ENCODE data around the gene HSD11B1L.

Gene HSD11B1L

GRCh38 chr19:5666921-5667610 lies 13.8 kb upstream of the HSD11B1L start:
- DNase-seq (ENCODE audit: low read depth in 3 of 3) = no peak

DNA sequence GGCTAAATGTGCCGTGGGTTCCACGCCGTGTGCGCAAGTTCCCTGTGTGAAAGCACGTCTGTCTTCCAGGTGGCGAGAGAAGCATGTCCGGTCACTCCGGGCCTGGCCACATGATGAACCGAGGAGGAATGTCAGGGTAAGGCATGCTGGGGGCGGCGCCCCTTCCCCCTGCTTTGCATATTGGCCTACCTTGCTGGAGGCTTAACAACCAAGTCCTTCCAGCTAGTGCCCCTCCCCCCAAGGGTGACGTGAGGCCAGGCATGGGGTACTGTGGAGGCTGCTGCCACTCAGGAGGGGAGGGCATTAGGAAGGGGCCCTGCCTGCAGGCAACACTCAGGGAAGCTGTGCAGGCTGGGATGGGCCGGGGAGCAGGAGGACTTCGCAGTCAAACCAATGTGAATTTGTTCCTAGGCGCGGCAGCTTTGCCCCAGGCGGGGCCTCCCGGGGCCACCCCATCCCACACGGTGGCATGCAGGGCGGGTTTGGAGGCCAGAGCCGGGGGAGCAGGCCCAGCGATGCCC lies 13.0 kb upstream of the HSD11B1L start:
- no peak for DNase-seq (ENCODE audit: low read depth in 3 of 3)

DNA sequence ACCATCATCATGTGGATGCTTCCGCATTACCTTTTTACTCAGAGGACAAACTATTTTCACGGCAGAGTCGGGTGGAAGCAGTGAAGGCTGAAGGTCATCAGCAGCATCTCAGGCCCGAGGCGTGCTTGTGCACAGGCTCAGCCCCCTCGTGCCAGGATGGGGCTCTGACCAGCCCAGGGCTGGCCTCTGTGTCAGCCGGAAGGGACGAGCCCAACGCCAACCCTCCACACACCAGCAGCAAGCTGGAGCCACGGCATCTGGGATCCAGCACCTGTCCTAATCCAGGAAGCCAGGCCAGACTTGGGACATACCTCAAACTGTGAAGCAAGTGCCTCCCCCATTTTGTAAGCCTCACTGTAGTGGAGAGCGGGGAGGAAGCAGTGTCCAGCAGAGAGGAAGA lies 11.6 kb upstream of the HSD11B1L start:
- DNase-seq (ENCODE audit: low read depth in 3 of 3) = no peak

GRCh38 chr19:5671600-5671999 lies 9.2 kb upstream of the HSD11B1L start:
- no peak for DNase-seq (ENCODE audit: low read depth in 3 of 3)

DNA sequence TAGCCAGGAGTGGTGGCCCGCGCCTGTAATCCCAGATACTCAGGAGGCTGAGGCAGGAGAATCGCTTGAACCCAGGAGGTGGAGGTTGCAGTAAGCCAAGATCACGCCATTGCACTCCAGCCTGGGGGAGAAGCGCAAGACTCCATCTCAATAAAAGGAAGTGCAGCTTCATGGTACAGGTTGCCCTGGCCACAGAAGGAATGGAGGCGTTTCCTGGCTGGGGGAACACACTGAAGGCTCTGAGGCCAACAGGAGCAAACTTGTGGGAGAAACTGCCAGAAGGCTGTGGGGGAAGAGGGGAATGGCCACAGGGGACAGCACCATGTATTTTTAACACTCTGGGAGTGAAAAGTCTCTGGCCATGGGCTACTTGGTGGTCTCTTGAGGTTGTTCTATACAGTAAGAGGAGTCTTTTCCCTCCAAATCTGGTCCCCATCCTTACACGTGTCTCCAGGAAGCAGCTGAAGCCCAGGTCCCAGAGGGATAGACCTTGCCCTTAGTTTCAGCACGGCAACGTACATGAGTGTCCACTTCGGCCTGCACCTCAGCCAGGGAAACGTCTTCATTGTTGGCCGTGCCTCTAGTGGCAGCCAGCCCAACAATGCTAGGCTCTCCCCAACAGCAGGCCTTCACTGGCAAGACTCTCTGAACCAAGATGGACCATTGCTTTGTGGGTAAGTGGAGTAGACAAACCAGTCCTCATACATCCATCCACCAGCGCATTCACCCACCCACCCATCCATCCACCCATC lies 7.9 kb upstream of the HSD11B1L start:
- no peak for DNase-seq (ENCODE audit: low read depth in 3 of 3)

GRCh38 chr19:5673752-5674151 lies 7.1 kb upstream of the HSD11B1L start:
- DNase-seq (ENCODE audit: low read depth in 3 of 3) = no peak

- no peak for DNase-seq (ENCODE audit: low read depth in 3 of 3)
These were observed 6.1 kb upstream of the HSD11B1L start for GRCh38 chr19:5674714-5675113.

- no peak for DNase-seq (ENCODE audit: low read depth in 3 of 3)
These were observed 4.6 kb upstream of the HSD11B1L start for GRCh38 chr19:5676105-5676771.

DNA sequence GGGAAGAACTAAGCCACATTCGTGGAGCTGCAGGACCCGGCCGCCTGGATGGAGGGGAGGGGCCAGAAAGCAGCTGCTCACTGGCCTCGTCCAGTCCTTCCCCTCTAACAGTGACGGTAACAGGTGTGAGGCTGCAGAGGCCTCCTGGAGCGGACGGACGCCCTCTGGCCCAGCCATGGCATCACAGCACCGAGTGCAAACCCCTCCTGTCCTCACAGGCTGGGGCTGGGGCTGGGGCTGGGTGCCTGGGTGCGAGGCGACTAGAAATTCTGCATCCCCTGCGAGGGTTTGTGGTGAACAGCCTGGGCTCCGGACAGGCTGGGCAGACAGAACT lies 4.1 kb upstream of the HSD11B1L start:
- no peak for DNase-seq (ENCODE audit: low read depth in 3 of 3)

DNA sequence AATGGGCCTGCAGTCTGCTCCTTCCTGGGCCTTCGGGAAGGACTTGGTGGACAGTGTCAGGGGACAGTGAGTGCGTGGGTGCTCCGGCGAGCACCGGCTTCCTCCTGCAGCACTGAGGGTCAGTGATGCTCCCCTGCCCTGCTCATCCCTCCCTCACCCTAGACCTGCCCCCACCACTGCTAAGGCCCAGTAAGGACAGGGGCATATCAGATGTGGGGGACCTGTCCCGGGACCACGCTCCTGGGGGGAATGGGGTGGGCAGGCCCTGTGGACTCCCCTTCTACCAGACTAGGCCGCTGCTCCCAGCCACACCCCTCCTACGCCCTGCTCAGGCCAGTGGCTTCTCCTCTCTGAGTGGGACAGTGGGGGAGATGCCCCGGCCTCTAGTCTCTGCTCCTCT lies 3.7 kb upstream of the HSD11B1L start:
- no peak for DNase-seq (ENCODE audit: low read depth in 3 of 3)

- no peak for DNase-seq (ENCODE audit: low read depth in 3 of 3)
These were observed 3.2 kb upstream of the HSD11B1L start for GRCh38 chr19:5677580-5677979.

GRCh38 chr19:5678071-5678718 lies 2.6 kb upstream of the HSD11B1L start:
- no peak for DNase-seq (ENCODE audit: low read depth in 3 of 3)

DNA sequence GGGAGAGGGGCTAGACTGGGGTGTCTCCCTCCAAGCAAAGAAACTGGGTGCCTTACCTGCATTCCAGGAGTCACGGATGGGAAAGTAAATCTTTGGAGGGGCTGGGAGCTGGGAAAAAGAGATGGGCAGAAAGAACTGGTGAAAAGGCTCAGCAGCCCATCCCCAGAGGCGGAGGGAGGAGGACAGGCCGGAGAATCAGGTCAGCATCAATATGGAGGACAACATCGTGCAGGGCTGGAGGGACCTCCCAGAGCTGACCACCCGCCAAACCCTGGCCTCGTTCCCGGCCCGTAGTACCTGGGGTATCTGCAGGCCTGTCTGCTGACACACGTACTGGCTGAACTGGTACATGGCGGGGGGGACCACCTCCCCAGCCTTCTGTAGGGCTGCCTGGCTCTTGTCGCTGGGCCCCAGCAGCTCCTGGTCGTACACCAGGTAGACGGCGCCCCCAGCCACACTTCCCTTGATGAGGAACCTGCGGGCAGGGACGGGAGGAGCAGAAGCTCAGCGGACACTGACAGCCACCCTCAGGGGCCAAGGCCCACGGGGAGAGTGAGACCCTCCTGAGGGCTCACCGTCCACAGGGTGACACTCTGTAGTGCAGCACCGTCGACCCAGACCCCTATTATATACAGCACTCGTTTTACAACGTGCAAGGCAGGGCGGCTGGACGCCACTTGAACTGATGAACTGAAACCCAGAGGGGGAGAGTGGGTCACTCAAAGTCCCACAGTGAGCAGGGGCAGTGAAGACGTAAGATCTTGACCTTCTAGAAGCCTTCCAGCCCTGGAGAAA lies 1.3 kb upstream of the HSD11B1L start:
- no peak for DNase-seq (ENCODE audit: low read depth in 3 of 3)

GRCh38 chr19:5680084-5680436 lies 767 bp upstream of the HSD11B1L start:
- no peak for DNase-seq (ENCODE audit: low read depth in 3 of 3)

DNA sequence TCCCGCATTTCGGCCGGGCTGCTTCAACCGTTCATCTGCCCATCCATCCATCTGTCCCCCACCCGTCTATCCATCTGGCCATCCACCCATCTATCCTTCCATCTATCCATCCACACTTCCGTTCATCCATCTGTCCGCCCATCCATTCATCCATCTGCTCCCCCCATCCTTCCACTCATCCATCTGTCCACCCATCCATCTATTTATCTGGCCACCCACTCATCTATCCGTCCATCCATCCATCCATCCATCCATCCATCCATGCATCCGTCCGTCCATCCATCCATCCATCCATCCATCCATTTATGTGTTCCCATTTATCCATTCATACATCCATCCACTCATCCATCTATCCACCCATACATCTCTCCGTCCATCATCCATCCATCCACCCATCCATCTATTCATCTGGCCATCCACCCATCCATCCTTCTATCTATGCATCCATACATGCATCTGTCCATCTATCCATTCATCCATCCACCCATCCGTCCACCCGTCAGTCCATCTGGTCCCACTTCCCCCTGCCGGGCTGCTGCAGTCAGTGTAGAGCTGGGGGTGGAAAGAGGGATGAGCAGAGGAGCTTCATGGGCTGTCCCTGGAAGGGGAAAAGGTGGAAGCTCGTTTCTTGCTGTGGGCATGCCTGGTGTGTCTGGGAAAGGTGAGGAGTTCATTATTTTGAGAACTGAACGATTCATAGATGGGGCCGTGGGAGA lies 722 bp downstream of the HSD11B1L start:
- DNase-seq (ENCODE audit: low read depth in 3 of 3) = no peak

- no peak for DNase-seq (ENCODE audit: low read depth in 3 of 3)
These were observed 1.3 kb downstream of the HSD11B1L start for GRCh38 chr19:5682107-5682482.

DNA sequence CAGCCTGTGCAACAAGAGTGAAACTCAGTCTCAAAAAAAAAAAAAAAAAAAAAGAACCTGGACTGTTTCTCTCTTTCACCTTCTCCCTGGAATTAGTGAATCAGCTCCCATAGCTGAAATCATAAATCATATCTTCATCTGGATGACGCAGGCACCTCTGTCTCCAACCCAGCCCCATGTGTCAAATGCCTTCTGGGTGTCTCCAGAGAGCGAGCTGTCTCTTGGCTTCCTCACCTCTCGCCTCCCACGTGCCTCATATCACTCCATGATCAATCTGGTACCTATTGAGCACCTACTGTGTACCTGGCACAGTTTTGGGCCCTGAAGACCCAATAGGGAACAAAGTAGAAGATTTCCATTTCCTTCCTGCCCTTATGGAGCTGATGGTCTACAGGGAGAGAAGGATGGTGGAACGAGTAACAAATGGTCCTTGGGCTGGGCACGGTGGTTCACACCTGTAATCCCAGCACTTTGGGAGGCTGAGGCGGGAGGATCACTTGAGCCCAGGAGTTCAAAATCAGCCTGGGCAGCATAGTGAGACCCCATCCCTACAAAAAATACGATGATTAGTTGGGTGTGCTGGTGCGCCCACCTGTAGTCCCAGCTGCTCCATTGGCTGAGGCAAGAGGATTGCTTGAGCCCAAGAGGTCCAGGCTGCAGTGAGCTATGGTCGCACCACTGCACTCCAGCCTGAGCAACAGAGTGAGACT lies 2.5 kb downstream of the HSD11B1L start:
- no peak for DNase-seq (ENCODE audit: low read depth in 3 of 3)

DNA sequence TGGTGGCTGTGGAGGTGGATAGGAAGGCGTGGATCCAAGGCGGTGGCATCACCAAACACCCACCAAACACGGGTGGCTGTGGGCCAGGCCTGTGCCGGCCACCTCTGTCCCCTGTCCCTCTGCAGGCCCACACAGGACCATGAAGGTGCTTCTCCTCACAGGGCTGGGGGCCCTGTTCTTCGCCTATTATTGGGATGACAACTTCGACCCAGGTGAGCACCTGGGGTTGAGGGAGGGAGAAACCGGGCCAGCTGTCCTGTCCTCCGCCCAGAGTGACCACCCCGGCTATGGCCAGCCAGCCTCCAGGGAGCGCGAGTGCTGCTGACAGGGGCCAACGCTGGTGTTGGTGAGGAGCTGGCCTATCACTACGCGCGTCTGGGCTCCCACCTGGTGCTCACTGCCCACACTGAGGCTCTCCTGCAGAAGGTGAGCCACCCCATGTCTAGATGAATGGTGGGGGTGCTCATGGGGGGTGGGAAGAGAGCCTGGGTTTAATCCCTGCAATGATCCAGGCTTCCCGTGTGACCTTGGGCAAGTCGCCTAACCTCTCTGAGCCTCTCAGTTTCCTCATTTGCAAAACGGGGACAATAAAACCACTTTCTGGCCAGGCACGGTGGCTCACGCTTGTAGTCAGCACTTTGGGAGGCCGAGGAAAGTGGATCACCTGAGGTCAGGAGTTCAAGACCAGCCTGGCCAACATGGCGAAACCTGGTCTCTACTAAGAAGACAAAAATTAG lies 4.0 kb downstream of the HSD11B1L start:
- DNase-seq (ENCODE audit: low read depth in 3 of 3) = no peak

- no peak for DNase-seq (ENCODE audit: low read depth in 3 of 3)
These were observed 5.5 kb downstream of the HSD11B1L start for GRCh38 chr19:5686326-5686646.

Data from stimulated activated CD4-positive, alpha-beta T cell treated with anti-CD3 and anti-CD28 coated beads, TNF-alpha, amount 100 ng/mL, for 48 hours (primary cell).